Progenitor cell of endocrine pancreas (in vitro differentiated cells): ENCODE data around the gene ARHGAP8. TPM values are rescaled to one million over a fixed set of nuclear protein-coding genes. Genes with fewer than 3 reads are reported as not detected.

Experiments used
- DNase-seq: peaks from one replicate; pipeline ENCODE4 v3.0.0; 2021; ENCODE audit warnings: low spot score; ENCODE audit not compliant: unreplicated experiment
- H3K27ac Mint-ChIP-seq: 2 replicates; pipeline ENCODE4 v1.8.0; 2021; ENCODE audit warnings: mild to moderate bottlenecking, moderate library complexity, mixed read lengths
- H3K27me3 Mint-ChIP-seq: 2 replicates; pipeline ENCODE4 v1.8.0; 2021; ENCODE audit warnings: mixed read lengths
- H3K36me3 Mint-ChIP-seq: 2 replicates; pipeline ENCODE4 v1.8.0; 2022; ENCODE audit warnings: mixed read lengths; ENCODE audit not compliant: insufficient read depth
- H3K4me1 Mint-ChIP-seq: 2 replicates; pipeline ENCODE4 v1.8.0; 2021; ENCODE audit warnings: low read depth, mixed read lengths
- H3K4me3 Mint-ChIP-seq: 2 replicates; pipeline ENCODE4 v1.8.0; 2021; ENCODE audit warnings: low read depth, mild to moderate bottlenecking, moderate library complexity, mixed read lengths
- H3K9me3 Mint-ChIP-seq: 2 replicates; pipeline ENCODE4 v1.8.0; 2021; ENCODE audit warnings: low read depth, mixed read lengths
- CTCF ChIP-seq: fragments of 200-600 bp; sonication (generic); IDR thresholded peaks from one replicate; pipeline ENCODE4 v1.5.0; 2021; ENCODE audit warnings: antibody characterized with exemption, mild to moderate bottlenecking; ENCODE audit not compliant: unreplicated experiment
- total RNA-seq: library from RNA; stranded (reverse); gene quantifications from 2 replicates; pipeline ENCODE4 v1.2.1, GENCODE V29; 2021

Gene ARHGAP8
- total RNA-seq, 1 donor from 2014 or later: 100 TPM

DNA sequence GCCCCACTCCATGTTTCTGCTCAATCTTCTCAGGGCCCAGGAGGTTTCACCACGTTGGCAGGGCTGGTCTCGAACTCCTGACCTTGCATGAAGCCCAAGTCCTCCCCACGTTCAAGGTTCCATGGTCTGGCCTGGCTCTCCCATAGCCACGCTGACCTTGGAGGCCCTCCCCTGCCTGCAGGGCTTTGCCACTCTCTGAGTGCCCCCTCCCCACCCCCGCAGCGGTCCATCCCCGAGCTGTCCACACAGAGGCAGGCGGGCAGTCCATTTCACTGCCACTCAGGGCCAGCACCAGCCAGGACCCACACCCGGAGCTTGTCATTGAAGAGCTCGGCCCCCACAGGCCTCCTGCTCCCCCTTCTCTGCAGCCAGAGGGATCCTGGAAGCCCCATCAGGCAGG, 30.7 kb downstream of the ARHGAP8 start:
- Mint-ChIP-seq H3K9me3 (no peaks in the 10 kb centered on the region), H3K4me1 (no peaks in the 10 kb centered on the region), H3K4me3 (no peak overlapping the region), H3K36me3 (peaks cover 16% of the 10 kb centered on the region), H3K27me3 (no peaks in the 10 kb centered on the region), H3K27ac (no peak overlapping the region)
- DNase-seq: no peak
- TF ChIP-seq CTCF: no peak

DNA sequence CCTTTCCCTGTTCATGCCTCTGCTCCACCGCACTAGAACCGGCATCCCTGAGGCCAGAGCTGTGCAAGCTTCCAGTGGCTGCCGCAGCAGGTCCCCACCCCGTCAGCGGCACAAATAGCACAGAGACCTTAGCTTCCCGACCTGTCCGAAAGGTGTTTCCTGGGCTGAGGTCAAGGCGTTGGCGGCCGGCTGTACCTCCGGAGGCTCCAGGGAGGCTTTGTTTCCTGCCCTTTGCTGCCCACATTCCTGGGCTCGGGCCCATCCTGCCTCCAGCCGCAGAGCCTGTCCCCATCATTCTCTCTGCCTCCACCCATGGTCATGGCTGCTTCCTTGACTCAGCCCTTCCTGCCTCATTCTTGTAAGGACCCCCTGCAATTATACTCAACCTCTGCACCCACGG, 31.2 kb downstream of the ARHGAP8 start:
- Mint-ChIP-seq H3K9me3 (no peaks in the 10 kb centered on the region), H3K27ac (peak overlapping the region; percentile 4)
- TF ChIP-seq CTCF: no peak

DNA sequence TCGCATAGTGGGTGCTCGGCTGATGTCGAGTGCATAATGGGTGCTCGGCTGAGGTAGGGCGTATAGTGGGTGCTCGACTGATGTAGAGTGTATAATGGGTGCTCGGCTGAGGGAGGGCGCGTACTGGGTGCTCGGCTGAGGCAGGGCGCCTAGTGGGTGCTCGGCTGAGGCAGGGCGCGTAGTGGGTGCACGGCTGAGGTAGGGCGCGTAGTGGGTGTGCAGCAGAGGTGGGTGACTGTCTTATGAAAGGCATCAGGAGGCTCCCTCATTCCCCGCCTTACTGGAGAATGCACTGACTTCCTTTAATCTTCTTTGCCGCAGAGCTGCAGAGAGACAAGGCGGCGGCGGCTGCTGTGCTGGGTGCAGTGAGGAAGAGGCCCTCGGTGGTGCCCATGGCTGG, 33.8 kb downstream of the ARHGAP8 start:
- peaks cover 24% of the 10 kb centered on the region for H3K36me3 Mint-ChIP-seq
- no peak for DNase-seq

More for the DNA sequence above, 31.2 kb downstream of the ARHGAP8 start:
- no peak for DNase-seq
- Mint-ChIP-seq H3K4me3 (no peak overlapping the region), H3K36me3 (peaks cover 13% of the 10 kb centered on the region), H3K4me1 (no peaks in the 10 kb centered on the region), H3K27me3 (no peaks in the 10 kb centered on the region)

GRCh38 chr22:44786610-44787009, 34.2 kb downstream of the ARHGAP8 start:
- Mint-ChIP-seq H3K27ac (no peak overlapping the region), H3K36me3 (peaks cover 27% of the 10 kb centered on the region), H3K27me3 (no peaks in the 10 kb centered on the region), H3K4me3 (no peak overlapping the region), H3K9me3 (no peaks in the 10 kb centered on the region), H3K4me1 (no peaks in the 10 kb centered on the region)
- DNase-seq: no peak
- no peak for TF ChIP-seq CTCF

More for the DNA sequence above, 33.8 kb downstream of the ARHGAP8 start:
- no peak for TF ChIP-seq CTCF
- H3K27ac Mint-ChIP-seq: no peak overlapping the region
- no peaks in the 10 kb centered on the region for H3K4me1 Mint-ChIP-seq
- no peaks in the 10 kb centered on the region for H3K9me3 Mint-ChIP-seq
- no peak overlapping the region for H3K4me3 Mint-ChIP-seq
- H3K27me3 Mint-ChIP-seq: no peaks in the 10 kb centered on the region

- Mint-ChIP-seq H3K27ac (no peak overlapping the region), H3K27me3 (no peaks in the 10 kb centered on the region), H3K36me3 (peaks cover 31% of the 10 kb centered on the region), H3K4me1 (no peaks in the 10 kb centered on the region), H3K4me3 (no peak overlapping the region), H3K9me3 (no peaks in the 10 kb centered on the region)
- DNase-seq: no peak
- no peak for TF ChIP-seq CTCF
Observed at GRCh38 chr22:44787832-44788231, 35.5 kb downstream of the ARHGAP8 start.
